ENCODE data around the gene WWOX. TPM values are rescaled to one million over a fixed set of nuclear protein-coding genes. Genes with fewer than 3 reads are reported as not detected.

WWOX gene
- total RNA-seq, 1 donor from 2014 or later: 106 TPM

- no peak for TF ChIP-seq CTCF (IDR thresholded peaks at IDR 0.05)
- H3K4me3 ChIP-seq: no peak overlapping the region
Measured at GRCh38 chr16:78697426-78697825, 598.0 kb downstream of the WWOX start.

DNA sequence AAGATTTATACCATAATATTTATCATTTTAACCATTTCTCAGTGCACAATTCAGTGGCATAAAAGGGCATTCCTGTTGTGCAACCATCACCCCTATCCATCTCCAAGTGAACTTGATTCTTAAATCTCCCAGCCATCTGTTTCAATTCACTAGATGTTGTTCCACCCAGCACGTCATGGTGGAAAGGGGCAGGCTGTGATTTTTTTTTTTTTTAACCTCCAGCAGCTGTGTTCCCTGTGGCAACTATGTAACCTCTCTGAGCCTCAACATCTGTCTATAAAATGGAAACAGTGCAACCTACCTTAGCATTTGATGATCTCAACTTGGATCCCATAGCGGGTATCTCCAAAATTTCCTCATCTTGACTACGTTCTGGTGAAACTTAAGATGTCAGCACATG is 604.5 kb downstream of the WWOX start:
- intact Hi-C loops (cut with DNase I): no loop called here
- H3K9me3 ChIP-seq: peaks cover 0 to 5% of the 10 kb centered on the region in 2 donors
- TF ChIP-seq CTCF (IDR thresholded peaks at IDR 0.05): no peak
- no peak overlapping the region for H3K4me3 ChIP-seq
- no peaks in the 10 kb centered on the region for H3K27me3 ChIP-seq
- H3K4me1 ChIP-seq: no peaks in the 10 kb centered on the region
- DNase-seq (ENCODE audit: low spot score in 2 of 2): no peak
- H3K27ac ChIP-seq: no peak overlapping the region
- H3K36me3 ChIP-seq: no peaks in the 10 kb centered on the region

More at GRCh38 chr16:78697426-78697825, 598.0 kb downstream of the WWOX start:
- no peak for DNase-seq (ENCODE audit: low spot score in 2 of 2)
- no peaks in the 10 kb centered on the region for H3K36me3 ChIP-seq
- intact Hi-C loops (cut with DNase I): no loop called here
- H3K9me3 ChIP-seq: no peaks in the 10 kb centered on the region
- H3K4me1 ChIP-seq: no peaks in the 10 kb centered on the region
- H3K27me3 ChIP-seq: no peaks in the 10 kb centered on the region
- H3K27ac ChIP-seq: no peak overlapping the region

- intact Hi-C loops (cut with DNase I): no loop called here
- Histone ChIP-seq H3K27ac (no peak overlapping the region), H3K36me3 (no peaks in the 10 kb centered on the region), H3K4me1 (no peaks in the 10 kb centered on the region), H3K9me3 (peaks cover 0 to 5% of the 10 kb centered on the region in 2 donors), H3K27me3 (no peaks in the 10 kb centered on the region), H3K4me3 (no peak overlapping the region)
- no peak for TF ChIP-seq CTCF (IDR thresholded peaks at IDR 0.05)
- no peak for DNase-seq (ENCODE audit: low spot score in 2 of 2)
Measured at GRCh38 chr16:78704416-78704815, 605.0 kb downstream of the WWOX start.

DNA sequence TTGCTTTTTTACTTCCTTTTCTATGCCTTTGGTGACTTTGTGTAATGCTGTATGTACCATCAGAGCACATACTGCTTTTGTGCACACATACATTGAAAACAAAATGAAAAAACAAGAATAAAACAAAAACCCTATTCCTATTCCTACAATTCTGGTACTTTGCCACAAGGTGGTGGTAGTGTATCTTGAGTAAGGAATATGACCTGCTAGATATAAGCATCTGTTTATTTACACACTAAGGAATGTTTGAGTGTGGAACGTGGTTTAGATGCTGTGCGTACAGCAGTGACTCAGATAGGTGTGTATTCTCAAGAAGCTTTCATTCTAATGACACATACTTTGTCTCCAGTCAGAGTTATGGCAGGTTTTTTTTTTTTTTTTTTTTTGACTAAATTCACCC is 606.2 kb downstream of the WWOX start:
- Histone ChIP-seq H3K9me3 (peaks cover 0 to 5% of the 10 kb centered on the region in 2 donors), H3K4me1 (no peaks in the 10 kb centered on the region), H3K4me3 (no peak overlapping the region), H3K27ac (no peak overlapping the region), H3K27me3 (no peaks in the 10 kb centered on the region), H3K36me3 (no peaks in the 10 kb centered on the region)
- intact Hi-C loops (cut with DNase I): no loop called here
- peak in 1 of 3 experiments; percentile 18 for TF ChIP-seq CTCF (IDR thresholded peaks at IDR 0.05)
- no peak for DNase-seq (ENCODE audit: low spot score in 2 of 2)

DNA sequence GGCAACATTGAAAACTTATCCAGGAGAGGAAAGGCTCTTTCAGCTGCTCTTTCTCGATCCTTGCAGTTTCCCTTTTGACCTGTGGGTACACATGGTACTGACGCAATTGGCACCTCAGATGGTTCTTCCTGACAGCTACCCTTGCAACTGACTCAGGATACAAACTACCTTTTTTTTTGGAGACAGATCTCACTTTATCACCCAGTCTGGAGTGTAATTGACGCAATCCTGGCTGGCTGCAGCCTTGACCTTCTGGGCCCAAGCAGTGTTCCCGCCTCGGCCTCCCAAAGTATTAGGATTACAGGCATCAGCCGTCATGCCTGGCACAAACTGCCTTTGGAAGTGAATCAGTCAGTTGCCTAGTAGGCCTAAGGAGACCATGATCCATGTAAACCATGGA is 607.2 kb downstream of the WWOX start:
- TF ChIP-seq CTCF (IDR thresholded peaks at IDR 0.05): no peak
- H3K27ac ChIP-seq: no peak overlapping the region
- H3K27me3 ChIP-seq: no peaks in the 10 kb centered on the region
- no peaks in the 10 kb centered on the region for H3K4me1 ChIP-seq
- intact Hi-C loops (cut with DNase I): no loop called here
- no peaks in the 10 kb centered on the region for H3K36me3 ChIP-seq
- H3K9me3 ChIP-seq: peaks cover 0 to 5% of the 10 kb centered on the region in 2 donors
- DNase-seq (ENCODE audit: low spot score in 2 of 2): no peak
- H3K4me3 ChIP-seq: no peak overlapping the region
